Measurements from ENCODE around the gene RBM22. TPM values are rescaled to one million over a fixed set of nuclear protein-coding genes. Genes with fewer than 3 reads are reported as not detected.

The RBM22 gene
- total RNA-seq, 1 donor from 2014 or later, result 35.6 TPM

DNA sequence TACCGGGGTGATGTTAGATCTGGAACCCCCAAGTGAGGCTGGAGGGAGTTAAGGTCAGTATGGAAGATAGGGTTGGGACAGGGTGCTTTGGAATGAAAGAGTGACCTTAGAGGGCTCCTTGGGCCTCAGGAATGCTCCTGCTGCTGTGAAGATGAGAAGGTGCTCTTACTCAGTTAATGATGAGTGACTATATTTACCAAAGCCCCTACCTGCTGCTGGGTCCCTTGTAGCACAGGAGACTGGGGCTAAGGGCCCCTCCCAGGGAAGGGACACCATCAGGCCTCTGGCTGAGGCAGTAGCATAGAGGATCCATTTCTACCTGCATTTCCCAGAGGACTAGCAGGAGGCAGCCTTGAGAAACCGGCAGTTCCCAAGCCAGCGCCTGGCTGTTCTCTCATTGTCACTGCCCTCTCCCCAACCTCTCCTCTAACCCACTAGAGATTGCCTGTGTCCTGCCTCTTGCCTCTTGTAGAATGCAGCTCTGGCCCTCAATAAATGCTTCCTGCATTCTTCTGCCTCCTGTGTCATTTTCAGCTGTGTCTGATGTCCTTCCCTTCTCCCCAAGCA is 42.1 kb downstream of the RBM22 start:
- TF ChIP-seq CTCF (conservative IDR thresholded peaks at IDR 0.05; ENCODE audit: low read depth, low read length), result no peak
- H3K4me3 ChIP-seq (ENCODE audit: low read depth, low read length), result no peak overlapping the region
- no peak for DNase-seq (ENCODE audit: low read depth)

DNA sequence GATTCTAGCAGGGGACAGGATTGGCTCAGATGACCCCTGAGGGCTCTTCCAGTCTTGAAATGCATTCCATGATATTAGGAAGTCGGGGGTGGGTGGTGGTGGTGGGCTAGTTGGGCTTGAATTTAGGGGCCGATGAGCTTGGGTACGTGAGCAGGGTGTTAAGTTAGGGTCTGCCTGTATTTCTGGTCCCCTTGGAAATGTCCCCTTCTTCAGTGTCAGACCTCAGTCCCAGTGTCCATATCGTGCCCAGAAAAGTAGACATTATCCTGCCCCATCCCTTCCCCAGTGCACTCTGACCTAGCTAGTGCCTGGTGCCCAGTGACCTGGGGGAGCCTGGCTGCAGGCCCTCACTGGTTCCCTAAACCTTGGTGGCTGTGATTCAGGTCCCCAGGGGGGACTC is 42.7 kb downstream of the RBM22 start:
- H3K4me3 ChIP-seq (ENCODE audit: low read depth, low read length), result no peak overlapping the region
- no peak for TF ChIP-seq CTCF (conservative IDR thresholded peaks at IDR 0.05; ENCODE audit: low read depth, low read length)
- DNase-seq (ENCODE audit: low read depth), result no peak

DNA sequence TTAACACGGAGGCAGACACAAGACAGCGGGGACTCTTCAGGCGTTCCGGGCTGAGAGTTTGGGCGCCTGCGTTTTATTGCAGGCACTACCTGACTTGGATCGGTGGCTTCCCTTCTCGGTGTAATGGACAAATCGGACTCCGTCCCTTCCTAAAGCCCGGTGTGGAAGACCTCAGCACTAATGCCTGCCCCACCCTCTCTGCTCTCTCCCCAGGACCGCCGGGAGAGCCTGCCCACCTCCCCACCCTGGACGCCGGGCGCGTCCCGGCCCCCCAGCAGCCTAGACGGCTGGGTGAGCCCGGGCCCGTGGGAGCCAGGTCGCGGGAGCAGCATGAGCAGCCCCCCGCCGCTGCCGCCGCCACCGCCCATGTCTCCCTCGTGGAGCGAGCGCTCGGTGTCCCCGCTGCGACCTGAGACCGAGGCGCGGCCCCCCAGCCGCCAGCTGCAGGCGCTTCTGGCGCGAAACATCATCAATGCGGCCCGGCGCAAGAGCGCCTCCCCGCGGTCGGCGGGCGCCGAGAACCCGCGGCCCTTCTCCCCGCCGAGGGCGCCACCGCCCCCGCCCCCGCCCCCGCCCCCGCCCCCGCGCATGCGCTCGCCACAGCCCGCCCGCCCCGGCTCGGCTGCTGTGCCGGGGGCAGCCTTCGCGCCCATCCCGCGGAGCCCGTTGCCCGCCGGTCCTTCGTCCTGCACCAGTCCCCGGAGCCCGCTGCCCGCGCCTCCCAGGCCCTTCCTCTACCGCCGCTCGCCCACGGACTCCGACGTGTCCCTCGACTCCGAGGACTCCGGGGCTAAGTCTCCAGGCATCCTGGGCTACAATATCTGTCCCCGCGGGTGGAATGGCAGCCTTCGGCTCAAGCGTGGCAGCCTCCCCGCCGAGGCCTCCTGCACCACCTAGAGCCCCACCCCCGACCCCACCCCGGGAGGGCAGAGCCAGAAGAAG is 44.4 kb downstream of the RBM22 start:
- H3K4me3 ChIP-seq (ENCODE audit: low read depth, low read length), result peak overlapping the region; percentile 60
- TF ChIP-seq CTCF (conservative IDR thresholded peaks at IDR 0.05; ENCODE audit: low read depth, low read length), result peak; percentile 47
- DNase-seq (ENCODE audit: low read depth), result no peak

DNA sequence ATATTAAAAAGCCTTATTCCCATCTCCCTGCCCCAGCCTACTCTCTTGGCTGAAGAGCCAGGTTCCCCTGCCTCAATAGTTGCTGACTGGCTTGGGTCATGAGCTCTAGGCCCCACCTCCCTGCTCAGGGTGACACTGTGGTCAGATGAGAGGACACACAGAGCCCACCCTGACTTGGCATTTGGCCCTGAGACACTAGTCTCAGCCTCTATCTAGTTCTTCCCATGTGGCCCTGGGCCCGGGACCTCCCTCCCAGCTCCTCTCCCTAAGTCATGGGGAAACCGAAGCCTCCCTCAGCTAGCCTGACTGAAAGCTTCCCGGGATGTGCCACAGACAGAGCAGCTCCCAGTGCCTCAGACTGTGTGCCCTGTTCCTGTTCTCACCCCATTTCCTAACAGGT is 45.6 kb downstream of the RBM22 start:
- TF ChIP-seq CTCF (conservative IDR thresholded peaks at IDR 0.05; ENCODE audit: low read depth, low read length), result no peak
- no peak overlapping the region for H3K4me3 ChIP-seq (ENCODE audit: low read depth, low read length)
- DNase-seq (ENCODE audit: low read depth), result no peak

GRCh38 chr5:150653762-150654556 is 46.9 kb downstream of the RBM22 start:
- no peak for DNase-seq (ENCODE audit: low read depth)
- no peak for TF ChIP-seq CTCF (conservative IDR thresholded peaks at IDR 0.05; ENCODE audit: low read depth, low read length)
- no peak overlapping the region for H3K4me3 ChIP-seq (ENCODE audit: low read depth, low read length)

DNA sequence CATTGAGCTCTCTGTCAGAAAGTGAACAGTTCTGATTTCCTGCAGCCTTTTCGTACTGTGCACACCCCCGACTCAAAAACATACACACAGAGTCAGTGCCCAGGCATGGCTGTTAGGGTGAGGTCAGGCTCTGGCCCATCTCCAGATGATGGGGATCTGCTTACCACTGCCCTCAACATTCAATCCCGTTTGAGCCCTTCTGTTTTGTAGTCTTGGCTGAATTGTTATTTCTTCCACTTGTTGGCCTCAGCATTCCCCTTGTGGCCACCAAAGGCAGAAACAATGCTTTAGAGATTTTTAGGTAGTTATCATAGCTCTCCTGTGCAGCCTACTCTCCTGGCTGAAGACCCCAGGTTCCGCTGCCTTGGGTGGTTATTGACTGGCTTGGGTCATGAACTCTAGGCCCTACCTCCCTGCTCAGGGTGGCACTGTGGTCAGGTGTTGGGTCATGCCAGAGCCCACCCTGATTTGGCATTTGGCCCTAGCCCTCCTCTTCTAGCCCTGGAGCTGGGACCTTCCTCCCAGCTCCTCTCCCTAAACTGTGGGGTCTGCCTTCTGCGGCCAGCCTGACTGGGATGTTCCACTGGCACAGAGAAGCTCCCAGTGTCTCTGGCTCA is 47.6 kb downstream of the RBM22 start:
- DNase-seq (ENCODE audit: low read depth), result no peak
- TF ChIP-seq CTCF (conservative IDR thresholded peaks at IDR 0.05; ENCODE audit: low read depth, low read length), result peak; percentile 48
- H3K4me3 ChIP-seq (ENCODE audit: low read depth, low read length), result no peak overlapping the region
